Adrenal gland (tissue), 5 donors: ENCODE results near the gene CPN1.

Experiments
- CTCF ChIP-seq, 6 experiments: fragments of 450-650 bp in 4 of 6; fragments of 200-600 bp in 2 of 6; sonication (generic) in 1 of 6; IDR thresholded peaks; 1 replicate in 5 of 6; 2 replicates in 1 of 6; pipeline versions ENCODE4 v1.5.1 to v1.8.0; 2016 to 2021; ENCODE audit warnings: antibody characterized with exemption in 6 of 6, mild to moderate bottlenecking in 2 of 6, moderate library complexity in 1 of 6
- POLR2A ChIP-seq, 2 donors: fragments of 450-650 bp; IDR thresholded peaks; one replicate each; pipeline ENCODE4 v1.6.1; 2017; ENCODE audit warnings: antibody characterized with exemption in 2 of 2, mild to moderate bottlenecking in 2 of 2, moderate library complexity in 1 of 2
- donor health status: DM: no; HTN: no; CAD: no.

GRCh38 chr10:100104300-100104699 lies 22.6 kb upstream of the CPN1 start:
- no peak for TF ChIP-seq CTCF (IDR thresholded peaks at IDR 0.05)
- no peak for TF ChIP-seq POLR2A (IDR thresholded peaks at IDR 0.05)
